Fibroblast of lung (primary cell): ENCODE results near the gene ALKBH4.

ENCODE experiments used
- EZH2 ChIP-seq: IDR thresholded peaks from 2 replicates; pipeline ENCODE4 v1.5.1; 2012; ENCODE audit warnings: low read length, control low read depth, mild to moderate bottlenecking; ENCODE audit errors: missing control alignments
- TF ChIP-seq, protein P1 (sequence below), 2 donors: IDR thresholded peaks in 1 of 2; conservative IDR thresholded peaks in 1 of 2; 1 replicate in 1 of 2; 2 replicates in 1 of 2; pipeline ENCODE4 v1.5.1; 2011 to 2012; ENCODE audit warnings: low read length in 2 of 2, control low read depth in 1 of 2, inconsistent platforms in 1 of 2, low read depth in 1 of 2, mild to moderate bottlenecking in 1 of 2

DNA sequence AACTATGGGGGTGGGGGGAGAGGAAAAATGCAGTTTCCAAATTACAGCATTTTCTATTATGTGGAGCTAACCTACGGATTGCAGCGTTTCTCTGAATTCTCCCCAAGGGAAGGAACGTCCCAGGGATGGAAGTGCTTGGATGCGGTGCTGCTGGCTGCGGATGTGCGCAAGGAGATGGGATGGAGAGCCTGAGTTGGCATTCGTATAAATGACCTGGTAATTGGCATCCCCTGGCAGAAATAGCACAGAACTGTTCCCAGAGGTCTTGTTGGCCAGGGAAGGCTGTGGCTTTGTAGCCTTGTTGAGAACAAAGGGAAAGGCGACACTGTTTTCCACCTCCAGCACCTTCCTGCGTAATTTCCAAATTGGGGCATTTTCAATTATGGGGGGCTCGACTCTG lies 28.5 kb downstream of the ALKBH4 start:
- TF ChIP-seq, protein P1, sequence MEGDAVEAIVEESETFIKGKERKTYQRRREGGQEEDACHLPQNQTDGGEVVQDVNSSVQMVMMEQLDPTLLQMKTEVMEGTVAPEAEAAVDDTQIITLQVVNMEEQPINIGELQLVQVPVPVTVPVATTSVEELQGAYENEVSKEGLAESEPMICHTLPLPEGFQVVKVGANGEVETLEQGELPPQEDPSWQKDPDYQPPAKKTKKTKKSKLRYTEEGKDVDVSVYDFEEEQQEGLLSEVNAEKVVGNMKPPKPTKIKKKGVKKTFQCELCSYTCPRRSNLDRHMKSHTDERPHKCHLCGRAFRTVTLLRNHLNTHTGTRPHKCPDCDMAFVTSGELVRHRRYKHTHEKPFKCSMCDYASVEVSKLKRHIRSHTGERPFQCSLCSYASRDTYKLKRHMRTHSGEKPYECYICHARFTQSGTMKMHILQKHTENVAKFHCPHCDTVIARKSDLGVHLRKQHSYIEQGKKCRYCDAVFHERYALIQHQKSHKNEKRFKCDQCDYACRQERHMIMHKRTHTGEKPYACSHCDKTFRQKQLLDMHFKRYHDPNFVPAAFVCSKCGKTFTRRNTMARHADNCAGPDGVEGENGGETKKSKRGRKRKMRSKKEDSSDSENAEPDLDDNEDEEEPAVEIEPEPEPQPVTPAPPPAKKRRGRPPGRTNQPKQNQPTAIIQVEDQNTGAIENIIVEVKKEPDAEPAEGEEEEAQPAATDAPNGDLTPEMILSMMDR (conservative IDR thresholded peaks at IDR 0.05 in 1 of 2, IDR thresholded peaks at IDR 0.05 in 1 of 2; ENCODE audit: low read depth in 1 of 2, low read length in 2 of 2): no peak
- no peak for TF ChIP-seq EZH2
